GM10266 (cell line): Measurements from ENCODE around the gene TASP1.

ENCODE experiments used
- DNase-seq: peaks from one replicate; pipeline ENCODE4 v3.0.0; 2012; ENCODE audit errors: extremely low spot score
- TF ChIP-seq, protein P1 (sequence below): IDR thresholded peaks from 2 replicates; pipeline ENCODE4 v1.5.1; 2012; ENCODE audit warnings: mild to moderate bottlenecking, low read depth; ENCODE audit not compliant: control insufficient read depth, insufficient read depth; ENCODE audit errors: missing control alignments

The TASP1 gene

DNA sequence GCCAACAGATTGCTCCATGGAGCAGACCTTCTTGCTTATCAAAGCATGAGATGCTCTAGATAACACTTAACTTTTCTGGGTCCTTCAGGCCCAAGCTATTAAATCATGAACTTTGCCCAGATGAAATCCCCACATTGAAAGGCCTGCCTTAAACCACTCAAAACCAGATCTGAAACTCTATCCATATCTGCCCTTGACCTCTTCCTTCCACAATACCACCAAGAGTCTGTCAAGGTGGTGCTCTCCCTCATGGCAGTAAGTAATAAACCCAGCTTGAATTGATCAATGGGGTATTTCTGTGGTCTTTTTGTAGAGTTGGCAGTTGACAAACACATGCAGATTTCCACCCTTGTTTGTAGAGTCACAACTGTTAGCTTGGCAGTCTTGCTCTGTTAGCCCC is 282.1 kb downstream of the TASP1 start:
- TF ChIP-seq, protein P1, sequence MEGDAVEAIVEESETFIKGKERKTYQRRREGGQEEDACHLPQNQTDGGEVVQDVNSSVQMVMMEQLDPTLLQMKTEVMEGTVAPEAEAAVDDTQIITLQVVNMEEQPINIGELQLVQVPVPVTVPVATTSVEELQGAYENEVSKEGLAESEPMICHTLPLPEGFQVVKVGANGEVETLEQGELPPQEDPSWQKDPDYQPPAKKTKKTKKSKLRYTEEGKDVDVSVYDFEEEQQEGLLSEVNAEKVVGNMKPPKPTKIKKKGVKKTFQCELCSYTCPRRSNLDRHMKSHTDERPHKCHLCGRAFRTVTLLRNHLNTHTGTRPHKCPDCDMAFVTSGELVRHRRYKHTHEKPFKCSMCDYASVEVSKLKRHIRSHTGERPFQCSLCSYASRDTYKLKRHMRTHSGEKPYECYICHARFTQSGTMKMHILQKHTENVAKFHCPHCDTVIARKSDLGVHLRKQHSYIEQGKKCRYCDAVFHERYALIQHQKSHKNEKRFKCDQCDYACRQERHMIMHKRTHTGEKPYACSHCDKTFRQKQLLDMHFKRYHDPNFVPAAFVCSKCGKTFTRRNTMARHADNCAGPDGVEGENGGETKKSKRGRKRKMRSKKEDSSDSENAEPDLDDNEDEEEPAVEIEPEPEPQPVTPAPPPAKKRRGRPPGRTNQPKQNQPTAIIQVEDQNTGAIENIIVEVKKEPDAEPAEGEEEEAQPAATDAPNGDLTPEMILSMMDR, result no peak
- no peak for DNase-seq

DNA sequence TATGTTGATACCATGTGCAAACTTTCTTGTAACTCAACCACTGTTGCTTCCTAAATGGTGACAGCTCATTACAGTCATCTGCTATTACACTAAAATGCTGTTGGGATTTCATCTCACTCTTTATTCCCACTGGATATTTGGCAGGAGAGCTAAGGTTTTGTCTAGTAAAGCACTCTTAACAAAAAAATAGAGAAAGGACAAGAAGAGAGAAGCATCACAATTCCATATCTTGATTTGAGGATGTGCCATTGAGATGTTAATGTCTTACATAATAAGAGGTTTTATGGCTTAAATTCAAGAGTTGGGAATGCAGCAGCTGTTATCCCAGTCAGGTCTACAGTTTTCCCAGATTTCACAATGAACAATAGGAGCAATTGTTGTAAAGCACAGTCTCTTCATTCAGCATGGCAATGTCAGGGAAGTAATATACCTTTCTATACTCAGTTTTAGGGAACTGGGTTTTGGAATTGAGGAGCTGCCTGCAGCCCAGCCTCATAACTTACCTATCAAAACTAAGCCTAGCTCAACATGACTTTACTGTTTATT is 282.7 kb downstream of the TASP1 start:
- no peak for DNase-seq

DNA sequence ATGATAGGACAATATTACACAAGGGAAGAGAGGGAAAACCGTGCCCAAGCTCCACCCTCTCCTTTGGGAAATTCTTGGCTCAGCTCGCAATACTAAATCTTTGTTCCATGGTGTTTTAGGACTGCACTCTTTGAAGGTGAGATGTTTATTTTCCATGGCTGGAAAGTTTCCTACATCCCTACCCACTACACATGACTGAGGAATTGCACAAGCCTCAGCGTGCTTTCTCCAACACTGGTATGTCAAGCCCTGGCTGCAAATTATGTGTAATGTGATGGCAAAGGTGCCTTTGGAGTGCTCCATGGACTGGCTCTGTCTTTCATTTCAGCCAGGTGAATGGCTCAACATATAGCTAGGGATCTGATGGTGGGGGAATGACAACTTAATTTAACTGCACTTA is 283.3 kb downstream of the TASP1 start:
- no peak for DNase-seq
- TF ChIP-seq, protein P1, result no peak

More for the DNA sequence above, 282.7 kb downstream of the TASP1 start:
- TF ChIP-seq, protein P1, result no peak

DNA sequence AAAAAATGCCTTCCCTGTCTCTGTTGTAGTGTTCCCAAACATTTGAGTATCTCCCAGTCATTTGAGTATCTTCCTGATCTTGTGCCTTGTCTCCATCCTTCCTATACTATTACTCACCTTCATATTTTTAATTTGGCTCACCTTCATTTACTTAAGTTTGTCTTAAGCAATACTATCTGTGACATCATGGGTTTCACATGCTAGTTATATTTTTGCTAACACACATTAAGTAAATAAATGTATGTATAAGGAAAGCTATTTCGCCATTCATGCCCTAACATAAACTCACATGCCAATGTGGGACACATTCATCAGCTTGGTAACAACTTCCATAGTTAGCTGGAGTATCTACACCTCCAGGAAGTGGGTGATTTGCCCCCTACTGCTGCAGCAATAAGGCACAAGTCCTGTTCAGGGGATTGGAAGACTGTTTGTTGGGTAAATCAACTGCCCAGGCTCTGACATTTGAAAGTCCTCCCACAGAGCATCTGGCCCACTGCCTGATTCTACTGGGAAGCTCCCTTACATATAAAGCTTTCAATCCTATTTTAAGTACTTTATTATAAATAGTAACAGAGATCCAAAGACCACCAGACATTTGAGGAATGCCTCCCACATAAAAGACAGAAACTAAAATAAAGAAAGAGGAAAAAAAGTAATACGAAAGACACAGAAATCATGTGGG is 285.3 kb downstream of the TASP1 start:
- no peak for DNase-seq
- TF ChIP-seq, protein P1, result no peak

DNA sequence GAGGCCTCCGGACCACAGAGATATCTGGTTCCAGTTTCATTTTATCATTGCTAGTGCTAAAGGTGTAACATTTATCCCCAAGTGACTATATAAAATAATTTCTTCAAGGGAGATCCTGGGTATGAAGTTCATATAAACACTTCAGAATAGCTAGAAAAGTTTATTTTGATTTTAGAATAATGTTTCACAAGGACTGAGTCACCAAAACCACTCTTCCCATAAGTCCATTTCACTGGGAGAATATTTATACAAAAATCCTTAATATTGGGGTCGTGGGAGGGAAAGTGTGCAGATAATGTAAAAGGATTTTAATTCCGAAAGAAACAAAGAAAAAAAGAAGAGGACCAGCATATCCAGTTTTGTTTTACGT is 289.5 kb downstream of the TASP1 start:
- DNase-seq, result no peak
- TF ChIP-seq, protein P1, result no peak

DNA sequence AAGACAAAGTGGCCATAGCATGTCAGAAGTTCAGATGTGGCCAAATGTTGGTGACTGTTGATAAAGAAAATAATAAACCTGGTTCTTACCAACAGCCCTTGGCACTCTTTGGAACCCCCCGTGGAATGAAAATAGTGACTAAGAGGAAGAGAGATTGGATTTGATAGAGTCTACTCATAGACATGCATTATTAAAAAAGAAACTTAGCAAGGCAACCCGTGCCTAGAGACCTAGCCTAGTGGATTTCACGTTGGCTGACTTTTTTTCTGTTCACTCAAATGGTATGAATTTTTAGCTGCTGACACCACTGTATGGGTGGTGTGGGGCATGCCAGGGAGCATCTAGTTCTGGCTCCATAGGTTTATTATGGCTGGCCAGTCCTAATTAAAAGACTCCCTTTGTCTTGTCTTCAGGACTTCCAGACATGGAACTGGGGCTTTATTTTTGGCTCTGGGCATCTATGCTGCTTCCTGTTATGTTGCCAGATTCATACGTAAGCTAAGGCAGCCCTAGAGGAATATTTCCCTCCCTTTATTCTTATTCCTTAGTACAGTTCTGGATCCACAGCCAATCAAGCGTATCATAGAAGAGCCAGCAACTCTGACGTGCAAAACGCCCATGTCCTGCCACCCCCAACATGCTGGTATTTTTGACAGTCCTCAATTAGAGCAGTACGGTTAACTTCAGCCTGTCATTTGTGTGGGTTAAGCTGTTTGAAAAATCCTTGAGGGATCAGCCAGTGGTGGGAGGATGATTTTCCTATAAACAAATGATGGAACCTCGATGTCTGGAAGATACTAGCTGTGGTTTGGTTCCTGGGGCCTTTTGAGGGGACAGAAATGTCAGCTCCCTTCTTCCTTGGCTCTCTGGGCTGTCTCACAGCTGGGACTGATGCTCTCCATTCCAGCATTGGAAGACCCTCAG is 290.2 kb downstream of the TASP1 start:
- DNase-seq, result no peak
- TF ChIP-seq, protein P1, result no peak
